ENCODE data around the gene GPD1L.
"Not testable (repeated sequence)": the region's sequence is repeated elsewhere in the genome, so short reads cannot be mapped to it uniquely, and the experiment has no call there.

GPD1L gene

DNA sequence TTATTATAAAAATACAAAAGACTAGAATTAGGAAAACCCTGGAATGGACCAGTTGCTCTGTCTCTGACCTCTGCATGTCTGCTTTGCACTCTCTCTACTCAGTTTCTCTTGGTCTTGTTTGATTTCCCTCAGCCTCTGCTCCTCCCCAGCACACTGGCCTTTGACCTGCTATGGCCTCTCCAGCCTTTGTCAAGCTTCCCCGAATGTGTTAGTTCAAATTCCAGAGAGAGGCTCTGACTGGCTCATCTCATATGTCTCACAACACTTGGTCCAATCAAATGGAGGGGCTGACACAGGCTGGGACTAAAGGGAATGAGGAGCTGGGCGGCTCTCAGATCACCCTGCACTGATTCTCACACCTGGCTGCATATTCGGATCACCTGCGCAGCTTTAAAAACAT, 79.7 kb downstream of the GPD1L start:
- DNase-seq = no peak

DNA sequence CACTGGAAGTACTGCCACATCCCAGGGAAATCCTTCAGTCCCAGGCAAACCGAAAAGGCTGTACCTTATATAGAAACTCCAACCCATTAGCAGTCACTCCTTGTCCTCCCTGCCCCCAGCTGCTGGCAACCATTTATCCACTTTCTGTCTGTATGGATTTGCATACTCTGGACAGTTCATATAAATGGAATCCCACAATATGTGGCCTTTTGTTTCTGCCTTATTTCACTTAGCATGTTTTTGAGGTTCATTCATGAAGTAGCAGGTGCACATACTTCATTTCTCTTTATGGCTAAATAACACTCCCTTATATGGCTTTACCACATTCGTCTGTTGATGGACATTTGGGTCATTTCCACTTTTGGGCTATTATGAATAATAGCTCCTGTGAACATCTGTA, 80.5 kb downstream of the GPD1L start:
- no peak for DNase-seq

DNA sequence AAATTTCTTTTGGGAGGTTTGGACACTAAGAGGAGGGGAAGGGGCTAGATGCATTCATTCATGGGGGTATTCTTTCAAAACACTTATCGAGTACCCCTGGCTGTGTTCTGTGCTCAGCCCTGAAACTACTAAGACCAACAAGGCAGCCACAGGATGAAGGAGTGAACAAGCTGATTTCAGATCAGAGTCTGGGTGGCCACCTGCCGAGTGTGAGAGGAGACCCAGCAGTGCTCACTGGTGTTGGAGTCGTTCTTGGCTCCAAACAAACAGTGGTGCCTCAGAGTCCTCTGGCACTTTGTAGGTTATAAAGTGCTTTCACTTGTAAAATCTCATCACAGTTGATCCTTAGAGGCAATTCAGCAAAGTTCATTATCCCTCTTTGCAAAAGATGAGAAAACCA, 83.3 kb downstream of the GPD1L start:
- DNase-seq = no peak

DNA sequence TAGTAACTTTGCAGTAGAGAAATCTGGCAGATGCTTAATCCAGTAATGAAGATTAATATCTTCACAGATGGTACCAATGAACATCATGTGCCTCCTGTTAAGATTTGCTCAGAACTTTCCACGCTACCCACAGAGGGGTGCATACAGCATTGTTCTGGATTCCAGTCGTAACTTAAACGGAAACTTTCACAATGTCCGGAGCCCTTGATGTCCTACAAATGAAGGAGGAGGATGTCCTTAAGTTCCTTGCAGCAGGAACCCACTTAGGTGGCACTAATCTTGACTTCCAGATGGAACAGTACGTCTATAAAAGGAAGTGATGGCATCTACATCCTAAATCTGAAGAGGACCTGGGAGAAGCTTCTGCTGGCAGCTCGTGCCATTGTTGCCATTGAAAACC, 84.1 kb downstream of the GPD1L start:
- DNase-seq = not testable (repeated sequence)

DNA sequence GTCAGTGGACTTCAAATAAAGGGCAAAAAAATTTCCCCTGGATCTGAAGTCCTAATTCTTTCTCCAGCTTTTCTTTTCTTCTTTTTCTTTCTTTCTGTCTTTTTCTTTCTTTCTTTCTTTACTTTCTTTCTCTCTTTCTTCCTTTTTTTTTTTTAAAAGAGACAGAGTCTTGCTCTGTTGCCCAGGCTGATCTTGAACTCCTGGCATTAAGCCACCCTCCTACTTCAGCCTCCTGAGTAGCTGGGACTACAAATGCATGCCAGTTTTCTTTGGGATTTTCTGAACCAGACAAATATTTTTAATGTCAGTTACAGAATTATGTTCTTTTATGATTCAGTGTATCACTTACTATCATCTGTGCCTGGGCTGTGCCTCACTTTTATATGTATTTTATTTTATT, 86.7 kb downstream of the GPD1L start:
- no peak for DNase-seq

DNA sequence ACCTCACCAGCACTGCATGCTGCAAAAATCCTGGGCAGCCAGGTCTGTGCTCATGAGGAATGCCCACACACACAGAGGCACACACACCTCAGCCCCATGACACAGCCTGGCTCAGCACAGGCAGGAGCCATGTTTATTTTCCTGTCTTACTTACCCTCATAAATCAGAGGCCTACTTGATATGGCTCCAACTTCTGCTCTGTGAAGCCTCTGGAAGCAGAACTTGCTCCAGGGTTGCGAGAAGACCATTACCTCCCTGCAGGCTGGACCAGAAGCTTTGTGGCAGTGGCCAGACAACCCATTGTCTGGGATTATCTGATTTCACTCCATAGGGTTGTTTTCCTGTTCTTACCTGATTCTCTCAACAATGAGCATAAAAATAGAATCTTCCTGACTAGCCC, 88.2 kb downstream of the GPD1L start:
- DNase-seq = no peak

DNA sequence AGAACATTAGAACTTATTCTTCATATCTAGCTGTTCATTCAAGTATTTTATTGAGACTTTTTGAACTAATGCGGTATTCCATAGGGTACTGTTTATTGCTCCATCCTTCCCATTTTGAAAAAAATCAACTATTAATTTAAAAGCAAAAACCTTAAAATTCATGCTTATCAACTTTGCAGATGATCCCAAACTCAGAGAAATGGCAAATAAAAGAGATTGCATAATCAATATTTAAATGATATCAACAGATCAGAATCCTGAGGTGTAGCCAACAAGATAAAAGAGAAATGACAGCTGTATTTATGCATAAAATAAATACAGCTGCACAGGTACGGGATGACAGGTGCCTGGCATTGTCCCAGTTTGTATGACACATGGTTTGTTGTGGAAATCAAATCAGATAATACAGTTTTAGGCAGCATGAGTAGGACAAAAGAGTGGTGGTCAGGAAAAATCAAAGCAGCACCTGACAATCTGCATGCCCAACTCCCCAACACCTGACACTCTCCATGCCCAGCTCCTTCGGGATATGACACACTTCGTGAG, 89.6 kb downstream of the GPD1L start:
- no peak for DNase-seq

DNA sequence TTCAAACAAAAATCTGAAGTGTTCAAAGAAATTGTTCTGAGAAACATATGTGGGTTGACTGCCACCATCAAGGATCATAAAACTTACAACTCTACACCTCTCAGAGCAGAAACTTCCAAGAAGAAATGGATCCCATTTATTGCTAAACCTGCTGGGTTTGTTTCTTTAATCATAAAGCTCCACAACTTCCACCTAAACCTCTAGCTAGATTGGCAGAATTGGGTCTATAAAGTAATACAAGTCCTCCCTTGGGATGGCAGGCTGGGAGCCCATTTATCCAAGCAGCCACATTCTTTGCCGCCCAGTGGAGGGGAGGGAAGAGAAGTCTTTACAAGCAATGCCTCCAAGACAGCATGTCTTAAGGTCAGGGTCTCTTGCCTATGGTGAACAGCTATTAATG, 91.6 kb downstream of the GPD1L start:
- no peak for DNase-seq

DNA sequence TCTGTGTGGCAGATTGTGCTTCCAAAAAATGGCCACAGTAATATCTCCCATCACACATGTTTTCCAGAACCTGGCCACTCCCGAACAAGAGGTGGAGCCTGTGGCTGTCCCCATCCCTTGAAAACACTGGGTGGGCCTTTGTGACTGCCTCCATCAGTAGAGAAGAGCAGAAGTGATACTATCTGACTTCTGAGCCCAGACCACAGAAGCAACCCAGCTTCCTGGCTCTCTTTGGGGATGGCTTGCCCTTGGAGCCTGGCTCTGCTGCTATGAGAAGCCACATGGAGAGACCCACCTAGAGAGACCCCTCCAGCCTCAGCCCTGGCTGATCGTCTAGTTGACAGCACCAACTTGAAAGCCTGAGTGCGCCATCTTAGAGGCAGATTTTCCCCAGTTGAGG, 92.3 kb downstream of the GPD1L start:
- DNase-seq = no peak

DNA sequence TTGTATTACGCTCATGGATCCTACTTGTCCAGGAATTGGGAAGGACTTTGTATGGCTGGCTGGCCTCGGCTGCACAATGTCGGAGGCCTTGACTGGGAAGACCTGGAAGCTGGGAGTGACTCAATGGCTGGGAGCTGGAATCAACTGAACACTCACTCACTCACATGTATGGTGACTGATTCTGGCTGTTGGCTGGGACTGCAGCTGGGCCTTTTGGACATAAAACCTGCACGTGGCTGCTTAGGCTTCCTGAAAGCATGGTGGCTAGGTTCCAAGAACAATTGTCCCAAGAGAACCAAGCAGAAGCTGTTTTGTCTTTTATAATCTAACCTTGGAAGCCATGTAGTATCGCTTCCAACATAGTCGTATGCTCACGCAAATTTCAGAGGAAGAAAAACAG, 94.1 kb downstream of the GPD1L start:
- DNase-seq = no peak

DNA sequence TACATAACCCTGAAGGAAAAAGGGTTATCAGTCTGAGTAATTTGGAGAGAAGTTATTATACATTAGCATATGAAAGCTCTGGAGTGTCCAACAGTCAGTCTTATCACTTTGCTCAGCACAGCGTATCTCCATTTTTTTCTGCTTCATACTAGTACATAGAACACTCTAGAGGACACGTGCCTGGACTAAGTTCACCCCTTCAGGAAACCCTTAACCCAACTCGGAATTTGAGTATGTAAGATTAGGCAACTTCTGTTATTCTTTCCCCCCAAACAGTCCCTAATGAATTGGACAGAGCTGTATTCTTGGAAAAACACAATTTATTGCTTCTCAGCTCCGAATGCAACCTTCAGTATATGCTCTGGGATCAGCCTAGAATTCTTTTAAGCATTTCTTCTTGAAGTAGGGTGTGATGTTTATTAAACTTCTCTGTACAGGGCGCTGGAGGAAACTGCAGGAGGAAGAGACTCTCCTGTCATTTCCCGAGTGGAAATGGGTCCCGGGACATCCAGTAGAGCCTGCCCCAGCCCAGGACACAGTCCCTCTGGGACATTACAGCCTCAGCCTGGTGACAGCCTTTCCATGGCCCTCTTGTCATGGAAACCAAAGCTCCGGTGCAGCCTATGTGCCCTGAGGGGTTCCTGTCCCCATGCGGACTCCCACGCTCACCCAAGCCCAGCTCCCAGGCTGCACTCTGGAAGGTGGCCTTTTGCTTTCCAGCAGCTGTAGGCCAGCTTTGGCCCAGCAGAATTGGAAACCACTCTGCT, 94.8 kb downstream of the GPD1L start:
- DNase-seq = no peak

DNA sequence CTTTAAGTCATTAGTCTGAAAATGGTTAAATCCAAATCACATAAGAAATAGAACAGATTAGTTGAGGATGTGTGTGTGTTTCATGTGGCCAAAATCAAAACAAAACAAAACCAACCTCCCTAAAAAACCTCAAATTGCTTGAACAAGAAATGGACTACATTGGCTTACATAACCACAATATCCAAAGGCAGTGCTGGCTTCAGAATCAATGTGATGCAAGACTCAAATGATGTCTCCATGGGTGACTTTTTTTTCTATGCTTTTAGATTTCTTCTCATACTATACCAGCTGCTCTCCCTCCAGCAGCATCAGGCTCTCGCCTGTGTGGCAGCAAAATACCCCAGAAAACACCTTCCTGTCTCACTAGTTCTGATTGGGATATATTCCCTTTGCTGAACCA, 96.1 kb downstream of the GPD1L start:
- DNase-seq = no peak

DNA sequence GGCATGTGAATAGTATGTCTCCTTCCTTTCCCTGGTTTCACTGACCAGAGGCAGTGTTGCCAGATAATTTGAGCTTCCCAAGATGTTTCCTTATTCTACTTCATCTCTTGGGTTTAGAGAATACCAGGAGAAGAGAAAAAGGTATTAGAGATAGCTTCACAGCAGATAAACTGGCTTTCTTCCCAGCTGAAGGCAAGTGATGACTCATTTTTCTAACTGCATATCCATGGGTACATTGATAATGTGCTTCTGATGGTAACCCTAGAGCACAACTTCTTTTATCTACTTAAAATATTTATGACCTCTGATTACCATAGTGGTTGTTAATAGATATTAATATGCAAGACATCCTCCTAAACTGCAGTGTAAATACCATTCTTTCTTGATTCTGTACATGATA, 97.4 kb downstream of the GPD1L start:
- no peak for DNase-seq

DNA sequence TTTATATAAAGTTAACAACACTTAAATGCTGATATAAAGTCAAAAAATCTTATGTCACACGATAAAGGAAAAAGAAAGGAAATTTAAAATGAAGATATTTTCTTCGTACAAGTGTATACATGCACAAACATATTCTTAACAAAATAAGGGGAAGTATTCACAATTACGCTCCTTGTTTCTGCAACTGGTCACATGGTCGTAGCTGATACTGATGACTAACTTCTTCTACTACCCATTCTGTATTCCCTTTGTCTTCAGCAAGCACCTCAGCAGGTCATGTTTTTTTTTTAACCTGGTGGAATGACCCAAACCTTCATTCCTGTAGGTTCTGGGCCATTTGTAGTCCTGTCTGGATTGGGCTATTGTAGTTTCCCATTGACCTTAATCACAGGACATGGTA, 102.0 kb downstream of the GPD1L start:
- no peak for DNase-seq

DNA sequence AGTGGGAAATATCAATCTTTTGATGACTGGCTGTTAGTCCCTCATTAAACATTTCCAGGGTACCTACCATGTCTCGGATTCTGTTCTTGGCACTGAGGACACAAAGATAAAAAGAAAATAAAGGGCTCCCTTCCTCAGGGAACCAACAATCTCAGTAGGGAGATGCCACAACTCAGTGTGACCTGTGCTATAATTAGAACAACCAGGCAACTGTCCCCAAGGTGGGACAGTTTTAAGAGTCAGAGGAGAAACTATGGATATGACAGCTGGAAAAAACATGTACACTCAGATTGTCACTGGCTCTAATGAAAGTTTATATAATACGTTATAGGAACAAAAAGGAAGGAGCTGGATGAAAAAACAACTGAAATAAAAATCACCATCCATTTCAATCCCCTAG, 108.8 kb downstream of the GPD1L start:
- no peak for DNase-seq

DNA sequence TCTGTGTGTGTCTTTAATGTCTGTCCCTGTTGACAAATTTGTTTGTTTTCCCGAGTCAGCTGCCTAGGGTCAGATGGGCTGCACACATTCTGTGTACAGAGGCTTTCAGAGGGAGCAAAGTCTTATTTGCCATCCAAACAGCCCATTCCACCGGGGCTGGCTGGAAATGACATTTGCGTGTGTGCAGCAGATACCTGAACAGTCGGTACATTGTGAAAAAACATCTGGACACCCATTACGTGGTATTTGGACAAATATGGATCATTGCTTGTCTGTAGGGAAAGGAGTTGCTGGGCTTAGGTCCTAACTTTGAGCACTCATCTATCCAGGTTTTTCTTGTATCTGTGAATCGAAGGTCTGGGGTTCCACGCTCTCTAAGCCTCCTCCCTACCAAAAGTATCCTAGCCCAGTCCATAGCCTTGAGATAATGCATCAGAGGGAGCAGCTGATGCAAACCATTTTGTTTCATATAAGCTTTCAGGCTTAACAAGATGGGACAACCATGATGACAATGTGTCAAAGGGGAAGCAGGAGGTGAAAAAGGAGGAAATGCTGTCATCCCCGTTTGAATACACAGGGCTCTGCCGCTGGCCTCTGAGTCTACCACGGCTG, 109.9 kb downstream of the GPD1L start:
- DNase-seq = no peak

DNA sequence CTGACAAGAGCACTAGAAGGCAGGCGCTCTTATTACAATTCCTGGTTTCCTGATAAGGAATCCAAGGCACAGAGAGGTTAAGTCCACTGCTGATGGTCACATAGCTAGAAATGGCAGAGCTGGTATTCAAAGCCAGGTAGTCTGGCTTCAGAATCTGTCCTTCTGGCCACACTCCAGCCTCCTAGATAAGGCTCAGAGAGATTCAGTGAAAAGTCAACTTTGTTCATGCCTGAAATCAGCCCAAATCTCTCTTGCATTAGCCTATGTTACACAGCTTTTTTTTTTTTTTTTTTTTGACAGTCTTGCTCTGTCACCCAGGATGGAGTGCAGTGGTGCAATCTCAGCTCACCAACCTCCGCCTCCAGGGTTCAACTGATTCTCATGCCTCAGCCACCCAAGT, 110.9 kb downstream of the GPD1L start:
- no peak for DNase-seq
